GM20000 (cell line): Measurements from ENCODE around the gene PRR20G.

Source experiments
- DNase-seq: peaks from one replicate; pipeline ENCODE4 v3.0.0; 2012; ENCODE audit warnings: low spot score
- CTCF ChIP-seq: IDR thresholded peaks from 2 replicates; pipeline ENCODE4 v1.5.1; 2012; ENCODE audit warnings: mild to moderate bottlenecking, control low read depth; ENCODE audit errors: extremely low read depth, missing control alignments

The PRR20G gene

GRCh38 chr3:127257351-127257750, 30.5 kb downstream of the PRR20G start:
- no peak for TF ChIP-seq CTCF
- DNase-seq: no peak

GRCh38 chr3:127256733-127257271, 31.0 kb downstream of the PRR20G start:
- DNase-seq: no peak
- TF ChIP-seq CTCF: no peak

- TF ChIP-seq CTCF: no peak
- no peak for DNase-seq
These were observed 31.7 kb downstream of the PRR20G start for GRCh38 chr3:127256138-127256537.

GRCh38 chr3:127255516-127255915, 32.3 kb downstream of the PRR20G start:
- no peak for TF ChIP-seq CTCF

GRCh38 chr3:127254730-127255129, 33.1 kb downstream of the PRR20G start:
- DNase-seq: no peak
- no peak for TF ChIP-seq CTCF

More at GRCh38 chr3:127255516-127255915, 32.3 kb downstream of the PRR20G start:
- DNase-seq: no peak

GRCh38 chr3:127254033-127254644, 33.7 kb downstream of the PRR20G start:
- no peak for DNase-seq
- TF ChIP-seq CTCF: no peak

- DNase-seq: no peak
- TF ChIP-seq CTCF: no peak
These were observed 34.4 kb downstream of the PRR20G start for GRCh38 chr3:127253491-127253890.
